GM23338 (cell line): ENCODE data around the gene SLC6A18. TPM values are rescaled to one million over a fixed set of nuclear protein-coding genes. Genes with fewer than 3 reads are reported as not detected.

Experiments used
- ATAC-seq: fragments of 200-7000 bp; cut with Tn5 transposase; 3 replicates; pipeline ENCODE4 v1.9.1; 2020
- DNase-seq: peaks from one replicate; pipeline ENCODE4 v3.0.0-alpha.2; 2015; ENCODE audit warnings: low spot score
- H2AFZ ChIP-seq: fragments of 200-600 bp; sonication (generic); 2 replicates; pipeline ENCODE4 v1.8.0; 2016; ENCODE audit warnings: antibody characterized with exemption, mild to moderate bottlenecking, moderate library complexity
- H3F3A ChIP-seq: fragments of 200-600 bp; sonication (generic); replicated peaks from 2 replicates; pipeline ENCODE4 v1.8.0; 2017; ENCODE audit warnings: antibody characterized with exemption, mixed run types, low read depth
- H3K27ac ChIP-seq: fragments of 200-600 bp; sonication (generic); 2 replicates; pipeline ENCODE4 v1.6.1; 2016; ENCODE audit warnings: low read depth
- H3K27me3 ChIP-seq: fragments of 200-600 bp; sonication (generic); 2 replicates; pipeline ENCODE4 v1.8.0; 2016; ENCODE audit warnings: mild to moderate bottlenecking, mixed run types, moderate library complexity; ENCODE audit not compliant: insufficient read depth
- H3K36me3 ChIP-seq: fragments of 200-600 bp; sonication (generic); 2 replicates; pipeline ENCODE4 v1.8.0; 2016; ENCODE audit warnings: mild to moderate bottlenecking; ENCODE audit not compliant: insufficient read depth
- H3K4me1 ChIP-seq: fragments of 200-600 bp; sonication (generic); 2 replicates; pipeline ENCODE4 v1.8.0; 2016; ENCODE audit warnings: mild to moderate bottlenecking, moderate library complexity; ENCODE audit not compliant: insufficient read depth
- H3K4me2 ChIP-seq: fragments of 200-600 bp; sonication (generic); 2 replicates; pipeline ENCODE4 v1.7.1; 2017; ENCODE audit warnings: mixed run types
- H3K4me3 ChIP-seq: fragments of 200-600 bp; sonication (generic); 2 replicates; pipeline ENCODE4 v1.6.1; 2016; ENCODE audit warnings: mixed run types
- H3K79me2 ChIP-seq: fragments of 200-600 bp; sonication (generic); replicated peaks from 2 replicates; pipeline ENCODE4 v1.8.0; 2017; ENCODE audit warnings: mild to moderate bottlenecking; ENCODE audit not compliant: insufficient read depth
- H3K9me2 ChIP-seq: fragments of 200-600 bp; sonication (generic); 2 replicates; pipeline ENCODE4 v1.8.0; 2017; ENCODE audit not compliant: insufficient read depth
- H4K20me1 ChIP-seq: fragments of 200-600 bp; sonication (generic); replicated peaks from 2 replicates; pipeline ENCODE4 v1.8.0; 2017; ENCODE audit warnings: mild to moderate bottlenecking; ENCODE audit not compliant: insufficient read depth
- H3K27ac Mint-ChIP-seq: 2 replicates; pipeline ENCODE4 v1.8.0; 2020; ENCODE audit warnings: inconsistent platforms, mild to moderate bottlenecking, moderate library complexity, mixed read lengths
- H3K27me3 Mint-ChIP-seq: 3 replicates; pipeline ENCODE4 v1.8.0; 2022; ENCODE audit warnings: low read depth, mild to moderate bottlenecking, moderate library complexity, mixed read lengths, inconsistent platforms; ENCODE audit not compliant: insufficient read depth, poor library complexity
- H3K36me3 Mint-ChIP-seq: 3 replicates; pipeline ENCODE4 v1.8.0; 2021; ENCODE audit warnings: low read depth, mild to moderate bottlenecking, inconsistent platforms, moderate library complexity, mixed read lengths
- H3K4me1 Mint-ChIP-seq: 3 replicates; pipeline ENCODE4 v1.8.0; 2020; ENCODE audit warnings: mild to moderate bottlenecking, inconsistent platforms, mixed read lengths
- H3K4me3 Mint-ChIP-seq: 3 replicates; pipeline ENCODE4 v1.8.0; 2021; ENCODE audit warnings: moderate library complexity, mild to moderate bottlenecking, inconsistent platforms, mixed read lengths
- H3K9me3 Mint-ChIP-seq: 3 replicates; pipeline ENCODE4 v1.8.0; 2020; ENCODE audit warnings: moderate library complexity, mild to moderate bottlenecking, inconsistent platforms, mixed read lengths
- CREB1 ChIP-seq: fragments of 250-450 bp; sonication (Bioruptor Pico); IDR thresholded peaks from 2 replicates; pipeline ENCODE4 v1.5.0; 2020; ENCODE audit warnings: low read depth, mild to moderate bottlenecking, moderate library complexity
- EZH2 ChIP-seq: fragments of 200-600 bp; sonication (generic); IDR thresholded peaks from one replicate; pipeline ENCODE4 v1.8.0; 2017; ENCODE audit warnings: antibody characterized with exemption, mild to moderate bottlenecking, low read depth; ENCODE audit not compliant: unreplicated experiment
- EZH2phosphoT487 ChIP-seq: fragments of 200-600 bp; sonication (generic); IDR thresholded peaks from one replicate; pipeline ENCODE4 v1.8.1; 2018; ENCODE audit warnings: antibody characterized with exemption; ENCODE audit not compliant: unreplicated experiment
- JUNB ChIP-seq: IDR thresholded peaks from one replicate; pipeline ENCODE4 v1.6.1; 2016; ENCODE audit warnings: antibody characterized with exemption; ENCODE audit not compliant: unreplicated experiment
- NANOG ChIP-seq: IDR thresholded peaks from 2 replicates; pipeline ENCODE4 v1.6.1; 2016; ENCODE audit warnings: antibody characterized with exemption, borderline replicate concordance
- POLR2AphosphoS5 ChIP-seq: IDR thresholded peaks from 2 replicates; pipeline ENCODE4 v1.6.1; 2016; ENCODE audit warnings: antibody characterized with exemption, low read depth
- STAT1 ChIP-seq: IDR thresholded peaks from one replicate; pipeline ENCODE4 v1.6.1; 2016; ENCODE audit warnings: antibody characterized with exemption; ENCODE audit not compliant: unreplicated experiment
- ZNF114 ChIP-seq: fragments of 250-450 bp; sonication (Bioruptor Pico); IDR thresholded peaks from 2 replicates; pipeline ENCODE4 v1.5.0; 2020; ENCODE audit warnings: mild to moderate bottlenecking, moderate library complexity
- ZNF331 ChIP-seq: fragments of 250-450 bp; sonication (Bioruptor Pico); IDR thresholded peaks from 2 replicates; pipeline ENCODE4 v1.5.0; 2020; ENCODE audit warnings: low read depth, mild to moderate bottlenecking, moderate library complexity
- polyA plus RNA-seq: library from polyadenylated mRNA; unstranded; fragments of >200 nt; fragmentation: Nextera tagmentation; extraction: Ambion mirVana; gene quantifications from 2 replicates; pipeline ENCODE4 v1.2.1, GENCODE V29; 2016
- total RNA-seq: library from RNA; depleted of rRNA; stranded (reverse); fragments of >200 nt; shearing (Covaris generic); gene quantifications from 2 replicates; pipeline ENCODE4 v1.2.3, GENCODE V29; 2014
- TF ChIP-seq, protein P1 (sequence below): fragments of 250-450 bp; sonication (Bioruptor Pico); IDR thresholded peaks from 2 replicates; pipeline ENCODE4 v1.5.0; 2020; ENCODE audit warnings: mild to moderate bottlenecking, moderate library complexity
- TF ChIP-seq, protein P2 (sequence below), 2 experiments: fragments of 200-600 bp in 1 of 2; sonication (generic) in 1 of 2; conservative IDR thresholded peaks; 2 replicates each; pipeline versions ENCODE4 v1.5.1 to v1.6.1; 2016 to 2017; ENCODE audit warnings: antibody characterized with exemption in 2 of 2, low read depth in 2 of 2, mild to moderate bottlenecking in 2 of 2, moderate library complexity in 1 of 2
- TF ChIP-seq, protein P3 (sequence below): IDR thresholded peaks from 2 replicates; pipeline ENCODE4 v1.6.1; 2016; ENCODE audit warnings: antibody characterized with exemption

The SLC6A18 gene
- total and polyA plus RNA-seq, 2 experiments from 2014 or later = not detected

DNA sequence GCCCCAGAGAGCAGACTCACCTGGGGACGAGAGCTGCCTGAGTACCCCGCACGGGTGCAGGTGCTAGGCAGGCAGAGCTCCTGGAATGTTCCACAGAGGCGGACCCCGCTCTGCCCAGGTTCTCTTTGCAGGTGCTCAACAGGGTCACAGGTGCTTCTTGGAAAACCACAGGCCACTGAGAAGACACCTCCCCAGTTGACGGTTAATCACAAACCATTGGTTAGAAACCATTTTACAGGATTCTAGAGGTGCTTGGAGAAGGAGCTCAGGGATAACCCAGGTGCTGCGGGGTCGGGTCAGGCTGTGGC, 41.1 kb upstream of the SLC6A18 start:
- Histone ChIP-seq H3F3A (peaks cover 5% of the 10 kb centered on the region; the same call in 1 of the 2 replicates), H3K79me2 (no peaks in the 10 kb centered on the region), H4K20me1 (no peaks in the 10 kb centered on the region), H3K27me3 (no peaks in the 10 kb centered on the region), H3K4me1 (no peaks in the 10 kb centered on the region), H3K4me3 (no peak overlapping the region), H3K4me2 (no peak overlapping the region), H3K27ac (no peak overlapping the region), H2AFZ (no peak overlapping the region), H3K36me3 (no peaks in the 10 kb centered on the region), H3K9me2 (no peaks in the 10 kb centered on the region)
- DNase-seq (no peak), ATAC-seq (no peak)
- no peak for TF ChIP-seq ZNF114
- TF ChIP-seq EZH2 = no peak
- TF ChIP-seq, protein P1, sequence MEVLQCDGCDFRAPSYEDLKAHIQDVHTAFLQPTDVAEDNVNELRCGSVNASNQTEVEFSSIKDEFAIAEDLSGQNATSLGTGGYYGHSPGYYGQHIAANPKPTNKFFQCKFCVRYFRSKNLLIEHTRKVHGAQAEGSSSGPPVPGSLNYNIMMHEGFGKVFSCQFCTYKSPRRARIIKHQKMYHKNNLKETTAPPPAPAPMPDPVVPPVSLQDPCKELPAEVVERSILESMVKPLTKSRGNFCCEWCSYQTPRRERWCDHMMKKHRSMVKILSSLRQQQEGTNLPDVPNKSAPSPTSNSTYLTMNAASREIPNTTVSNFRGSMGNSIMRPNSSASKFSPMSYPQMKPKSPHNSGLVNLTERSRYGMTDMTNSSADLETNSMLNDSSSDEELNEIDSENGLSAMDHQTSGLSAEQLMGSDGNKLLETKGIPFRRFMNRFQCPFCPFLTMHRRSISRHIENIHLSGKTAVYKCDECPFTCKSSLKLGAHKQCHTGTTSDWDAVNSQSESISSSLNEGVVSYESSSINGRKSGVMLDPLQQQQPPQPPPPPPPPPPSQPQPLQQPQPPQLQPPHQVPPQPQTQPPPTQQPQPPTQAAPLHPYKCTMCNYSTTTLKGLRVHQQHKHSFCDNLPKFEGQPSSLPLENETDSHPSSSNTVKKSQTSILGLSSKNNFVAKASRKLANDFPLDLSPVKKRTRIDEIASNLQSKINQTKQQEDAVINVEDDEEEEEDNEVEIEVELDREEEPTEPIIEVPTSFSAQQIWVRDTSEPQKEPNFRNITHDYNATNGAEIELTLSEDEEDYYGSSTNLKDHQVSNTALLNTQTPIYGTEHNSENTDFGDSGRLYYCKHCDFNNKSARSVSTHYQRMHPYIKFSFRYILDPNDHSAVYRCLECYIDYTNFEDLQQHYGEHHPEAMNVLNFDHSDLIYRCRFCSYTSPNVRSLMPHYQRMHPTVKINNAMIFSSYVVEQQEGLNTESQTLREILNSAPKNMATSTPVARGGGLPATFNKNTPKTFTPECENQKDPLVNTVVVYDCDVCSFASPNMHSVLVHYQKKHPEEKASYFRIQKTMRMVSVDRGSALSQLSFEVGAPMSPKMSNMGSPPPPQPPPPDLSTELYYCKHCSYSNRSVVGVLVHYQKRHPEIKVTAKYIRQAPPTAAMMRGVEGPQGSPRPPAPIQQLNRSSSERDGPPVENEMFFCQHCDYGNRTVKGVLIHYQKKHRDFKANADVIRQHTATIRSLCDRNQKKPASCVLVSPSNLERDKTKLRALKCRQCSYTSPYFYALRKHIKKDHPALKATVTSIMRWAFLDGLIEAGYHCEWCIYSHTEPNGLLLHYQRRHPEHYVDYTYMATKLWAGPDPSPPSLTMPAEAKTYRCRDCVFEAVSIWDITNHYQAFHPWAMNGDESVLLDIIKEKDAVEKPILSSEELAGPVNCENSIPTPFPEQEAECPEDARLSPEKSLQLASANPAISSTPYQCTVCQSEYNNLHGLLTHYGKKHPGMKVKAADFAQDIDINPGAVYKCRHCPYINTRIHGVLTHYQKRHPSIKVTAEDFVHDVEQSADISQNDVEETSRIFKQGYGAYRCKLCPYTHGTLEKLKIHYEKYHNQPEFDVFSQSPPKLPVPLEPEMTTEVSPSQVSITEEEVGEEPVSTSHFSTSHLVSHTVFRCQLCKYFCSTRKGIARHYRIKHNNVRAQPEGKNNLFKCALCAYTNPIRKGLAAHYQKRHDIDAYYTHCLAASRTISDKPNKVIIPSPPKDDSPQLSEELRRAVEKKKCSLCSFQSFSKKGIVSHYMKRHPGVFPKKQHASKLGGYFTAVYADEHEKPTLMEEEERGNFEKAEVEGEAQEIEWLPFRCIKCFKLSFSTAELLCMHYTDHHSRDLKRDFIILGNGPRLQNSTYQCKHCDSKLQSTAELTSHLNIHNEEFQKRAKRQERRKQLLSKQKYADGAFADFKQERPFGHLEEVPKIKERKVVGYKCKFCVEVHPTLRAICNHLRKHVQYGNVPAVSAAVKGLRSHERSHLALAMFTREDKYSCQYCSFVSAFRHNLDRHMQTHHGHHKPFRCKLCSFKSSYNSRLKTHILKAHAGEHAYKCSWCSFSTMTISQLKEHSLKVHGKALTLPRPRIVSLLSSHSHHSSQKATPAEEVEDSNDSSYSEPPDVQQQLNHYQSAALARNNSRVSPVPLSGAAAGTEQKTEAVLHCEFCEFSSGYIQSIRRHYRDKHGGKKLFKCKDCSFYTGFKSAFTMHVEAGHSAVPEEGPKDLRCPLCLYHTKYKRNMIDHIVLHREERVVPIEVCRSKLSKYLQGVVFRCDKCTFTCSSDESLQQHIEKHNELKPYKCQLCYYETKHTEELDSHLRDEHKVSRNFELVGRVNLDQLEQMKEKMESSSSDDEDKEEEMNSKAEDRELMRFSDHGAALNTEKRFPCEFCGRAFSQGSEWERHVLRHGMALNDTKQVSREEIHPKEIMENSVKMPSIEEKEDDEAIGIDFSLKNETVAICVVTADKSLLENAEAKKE (CRISPR knock-in tag) = no peak
- TF ChIP-seq, protein P2, sequence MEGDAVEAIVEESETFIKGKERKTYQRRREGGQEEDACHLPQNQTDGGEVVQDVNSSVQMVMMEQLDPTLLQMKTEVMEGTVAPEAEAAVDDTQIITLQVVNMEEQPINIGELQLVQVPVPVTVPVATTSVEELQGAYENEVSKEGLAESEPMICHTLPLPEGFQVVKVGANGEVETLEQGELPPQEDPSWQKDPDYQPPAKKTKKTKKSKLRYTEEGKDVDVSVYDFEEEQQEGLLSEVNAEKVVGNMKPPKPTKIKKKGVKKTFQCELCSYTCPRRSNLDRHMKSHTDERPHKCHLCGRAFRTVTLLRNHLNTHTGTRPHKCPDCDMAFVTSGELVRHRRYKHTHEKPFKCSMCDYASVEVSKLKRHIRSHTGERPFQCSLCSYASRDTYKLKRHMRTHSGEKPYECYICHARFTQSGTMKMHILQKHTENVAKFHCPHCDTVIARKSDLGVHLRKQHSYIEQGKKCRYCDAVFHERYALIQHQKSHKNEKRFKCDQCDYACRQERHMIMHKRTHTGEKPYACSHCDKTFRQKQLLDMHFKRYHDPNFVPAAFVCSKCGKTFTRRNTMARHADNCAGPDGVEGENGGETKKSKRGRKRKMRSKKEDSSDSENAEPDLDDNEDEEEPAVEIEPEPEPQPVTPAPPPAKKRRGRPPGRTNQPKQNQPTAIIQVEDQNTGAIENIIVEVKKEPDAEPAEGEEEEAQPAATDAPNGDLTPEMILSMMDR (conservative IDR thresholded peaks at IDR 0.05; ENCODE audit: low read depth in 2 of 2) = no peak
- no peak for TF ChIP-seq POLR2AphosphoS5
- TF ChIP-seq, protein P3, sequence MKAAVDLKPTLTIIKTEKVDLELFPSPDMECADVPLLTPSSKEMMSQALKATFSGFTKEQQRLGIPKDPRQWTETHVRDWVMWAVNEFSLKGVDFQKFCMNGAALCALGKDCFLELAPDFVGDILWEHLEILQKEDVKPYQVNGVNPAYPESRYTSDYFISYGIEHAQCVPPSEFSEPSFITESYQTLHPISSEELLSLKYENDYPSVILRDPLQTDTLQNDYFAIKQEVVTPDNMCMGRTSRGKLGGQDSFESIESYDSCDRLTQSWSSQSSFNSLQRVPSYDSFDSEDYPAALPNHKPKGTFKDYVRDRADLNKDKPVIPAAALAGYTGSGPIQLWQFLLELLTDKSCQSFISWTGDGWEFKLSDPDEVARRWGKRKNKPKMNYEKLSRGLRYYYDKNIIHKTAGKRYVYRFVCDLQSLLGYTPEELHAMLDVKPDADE = no peak
- no peak for TF ChIP-seq JUNB
- no peak for TF ChIP-seq CREB1 (CRISPR knock-in tag)
- TF ChIP-seq EZH2phosphoT487 = no peak
- no peak for TF ChIP-seq NANOG
- no peak for TF ChIP-seq STAT1
- no peak for TF ChIP-seq ZNF331 (CRISPR knock-in tag)
- H3K4me3 Mint-ChIP-seq = no peak overlapping the region
- H3K4me1 Mint-ChIP-seq = no peaks in the 10 kb centered on the region
- no peak overlapping the region for H3K27ac Mint-ChIP-seq
- peaks cover 5% of the 10 kb centered on the region for H3K27me3 Mint-ChIP-seq
- H3K36me3 Mint-ChIP-seq = no peaks in the 10 kb centered on the region
- no peaks in the 10 kb centered on the region for H3K9me3 Mint-ChIP-seq
